BLaER1 treated with 17β-estradiol and CSF1 and Interleukin-3, amounts not matched to agents 10 nM and 100 nM (cell line): Measurements from ENCODE around the gene GJB3.

Experiments
- H3K27ac ChIP-seq, 11 experiments: shearing (Covaris generic); formaldehyde crosslinking; 2 replicates each; pipeline ENCODE4 v1.8.1; 2022
- H3K27me3 ChIP-seq, 11 experiments: shearing (Covaris generic); formaldehyde crosslinking; 2 replicates each; pipeline ENCODE4 v1.8.1; 2022
- H3K36me3 ChIP-seq, 11 experiments: shearing (Covaris generic); formaldehyde crosslinking; 2 replicates each; pipeline ENCODE4 v1.8.1; 2022
- H3K4me1 ChIP-seq, 10 experiments: shearing (Covaris generic); formaldehyde crosslinking; 2 replicates each; pipeline ENCODE4 v1.8.1; 2022
- H3K4me2 ChIP-seq, 11 experiments: shearing (Covaris generic); formaldehyde crosslinking; 2 replicates each; pipeline ENCODE4 v1.8.1; 2022
- H3K4me3 ChIP-seq, 10 experiments: shearing (Covaris generic); formaldehyde crosslinking; 2 replicates each; pipeline ENCODE4 v1.8.1; 2022
- H3K9ac ChIP-seq, 11 experiments: shearing (Covaris generic); formaldehyde crosslinking; 2 replicates each; pipeline ENCODE4 v1.8.1; 2022
- H3K9me3 ChIP-seq, 11 experiments: shearing (Covaris generic); formaldehyde crosslinking; replicated peaks in 1 of 11; 2 replicates each; pipeline ENCODE4 v1.8.1; 2022
- H4K20me1 ChIP-seq, 11 experiments: shearing (Covaris generic); formaldehyde crosslinking; 2 replicates each; pipeline ENCODE4 v1.8.1; 2022
- Cebpa-rat ChIP-seq, 11 experiments: shearing (Covaris generic); IDR thresholded peaks; 2 replicates each; pipeline ENCODE4 v1.8.1; 2022

The GJB3 gene

DNA sequence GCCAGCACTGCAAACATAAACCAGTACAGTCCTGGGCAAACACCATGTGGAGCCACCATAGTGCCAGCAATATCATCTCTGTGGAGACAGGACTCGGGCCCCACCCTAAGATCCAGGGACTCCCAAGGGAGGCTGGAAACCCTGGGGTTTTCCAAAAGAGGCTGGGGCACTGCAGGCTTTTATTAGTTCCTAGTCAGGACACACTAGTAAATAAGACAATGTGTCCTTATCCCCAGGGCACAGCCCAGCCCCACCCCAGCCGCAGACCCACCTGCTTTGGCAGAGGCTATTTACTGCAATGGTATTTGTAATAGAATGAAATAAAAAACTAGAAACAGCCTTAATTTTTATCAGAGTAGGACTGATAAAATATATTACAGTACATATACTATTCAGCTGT is 486 bp upstream of the GJB3 start:
- Histone ChIP-seq H3K4me1 (peaks cover 0 to 19% (median 4%) of the 10 kb centered on the region in 10 experiments; a peak in 8 of 20 replicates), H3K27me3 (peaks cover 40 to 51% (median 45%) of the 10 kb centered on the region in 11 experiments), H3K27ac (no peak overlapping the region), H3K36me3 (no peaks in the 10 kb centered on the region), H3K9me3 (no peaks in the 10 kb centered on the region), H4K20me1 (no peaks in the 10 kb centered on the region; a peak in 1 of 22 replicates), H3K9ac (no peak overlapping the region), H3K4me3 (no peak overlapping the region), H3K4me2 (no peak overlapping the region)
- no peak for TF ChIP-seq Cebpa-rat (IDR thresholded peaks at IDR 0.05)

GRCh38 chr1:34781844-34782391 is 904 bp downstream of the GJB3 start:
- Histone ChIP-seq H3K9ac (no peak overlapping the region), H3K4me1 (peaks cover 0 to 19% (median 4%) of the 10 kb centered on the region in 10 experiments; a peak in 8 of 20 replicates)

GRCh38 chr1:34784751-34785221 is 3.8 kb downstream of the GJB3 start:
- Histone ChIP-seq H3K9ac (no peak overlapping the region), H3K4me3 (no peak overlapping the region), H3K27me3 (peaks cover 36 to 43% (median 38%) of the 10 kb centered on the region in 11 experiments), H3K4me2 (no peak overlapping the region), H3K36me3 (no peaks in the 10 kb centered on the region), H3K4me1 (peaks cover 10 to 31% (median 12%) of the 10 kb centered on the region in 10 experiments; a peak in 16 of 20 replicates), H4K20me1 (no peaks in the 10 kb centered on the region; a peak in 2 of 22 replicates), H3K9me3 (no peaks in the 10 kb centered on the region), H3K27ac (no peak overlapping the region)
- no peak for TF ChIP-seq Cebpa-rat (IDR thresholded peaks at IDR 0.05)

More at GRCh38 chr1:34781844-34782391, 904 bp downstream of the GJB3 start:
- no peaks in the 10 kb centered on the region for H3K36me3 ChIP-seq
- H3K27ac ChIP-seq: no peak overlapping the region
- no peak overlapping the region for H3K4me3 ChIP-seq
- peaks cover 40 to 51% (median 45%) of the 10 kb centered on the region in 11 experiments for H3K27me3 ChIP-seq
- 0 out of 22 replicates have a peak overlapping the region, but pooled peaks of 2 of the 11 experiments have one; percentile 26 to 59 for H3K4me2 ChIP-seq
- H3K9me3 ChIP-seq: no peaks in the 10 kb centered on the region
- H4K20me1 ChIP-seq: no peaks in the 10 kb centered on the region; a peak in 2 of 22 replicates
- TF ChIP-seq Cebpa-rat (IDR thresholded peaks at IDR 0.05): no peak

- Histone ChIP-seq H3K9me3 (peaks cover 0 to 3% (median 0%) of the 10 kb centered on the region in 11 experiments; a peak in 3 of 22 replicates), H3K4me1 (peaks cover 16 to 37% (median 17%) of the 10 kb centered on the region in 10 experiments; a peak in 19 of 20 replicates), H3K27ac (no peak overlapping the region), H4K20me1 (no peaks in the 10 kb centered on the region; a peak in 2 of 22 replicates), H3K27me3 (peaks cover 30 to 37% (median 33%) of the 10 kb centered on the region in 11 experiments), H3K4me2 (0 out of 22 replicates have a peak overlapping the region, but pooled peaks of 1 of the 11 experiments have one; percentile 3), H3K9ac (no peak overlapping the region), H3K4me3 (no peak overlapping the region), H3K36me3 (no peaks in the 10 kb centered on the region)
- no peak for TF ChIP-seq Cebpa-rat (IDR thresholded peaks at IDR 0.05)
Observed at GRCh38 chr1:34785231-34785874, 4.3 kb downstream of the GJB3 start.

- Histone ChIP-seq H4K20me1 (no peaks in the 10 kb centered on the region; a peak in 2 of 22 replicates), H3K9me3 (peaks cover 0 to 7% (median 0%) of the 10 kb centered on the region in 11 experiments; a peak in 3 of 22 replicates), H3K36me3 (no peaks in the 10 kb centered on the region), H3K27me3 (peaks cover 24 to 31% (median 26%) of the 10 kb centered on the region in 11 experiments), H3K9ac (no peak overlapping the region), H3K4me2 (no peak overlapping the region), H3K4me3 (no peak overlapping the region), H3K4me1 (peaks cover 22 to 43% (median 24%) of the 10 kb centered on the region in 10 experiments), H3K27ac (no peak overlapping the region)
- TF ChIP-seq Cebpa-rat (IDR thresholded peaks at IDR 0.05): no peak
Observed at GRCh38 chr1:34785875-34786470, 5.0 kb downstream of the GJB3 start.

- Histone ChIP-seq H3K36me3 (no peaks in the 10 kb centered on the region), H3K27me3 (peaks cover 17 to 23% (median 19%) of the 10 kb centered on the region in 11 experiments), H3K4me2 (no peak overlapping the region), H3K9ac (no peak overlapping the region), H3K27ac (no peak overlapping the region), H3K4me1 (peaks cover 22 to 43% (median 31%) of the 10 kb centered on the region in 10 experiments), H3K9me3 (peaks cover 0 to 7% (median 0%) of the 10 kb centered on the region in 11 experiments; a peak in 3 of 22 replicates), H4K20me1 (no peaks in the 10 kb centered on the region; a peak in 2 of 22 replicates), H3K4me3 (no peak overlapping the region)
- no peak for TF ChIP-seq Cebpa-rat (IDR thresholded peaks at IDR 0.05)
Observed at GRCh38 chr1:34786521-34787325, 5.7 kb downstream of the GJB3 start.

GRCh38 chr1:34787461-34788420 is 6.7 kb downstream of the GJB3 start:
- H4K20me1 ChIP-seq: no peaks in the 10 kb centered on the region; a peak in 2 of 22 replicates
- no peak overlapping the region for H3K27ac ChIP-seq
- H3K36me3 ChIP-seq: no peaks in the 10 kb centered on the region

More at GRCh38 chr1:34787461-34788420, 6.7 kb downstream of the GJB3 start:
- TF ChIP-seq Cebpa-rat (IDR thresholded peaks at IDR 0.05): no peak
- no peak overlapping the region for H3K4me2 ChIP-seq
- no peak overlapping the region for H3K9ac ChIP-seq
- H3K9me3 ChIP-seq: peaks cover 0 to 7% (median 0%) of the 10 kb centered on the region in 11 experiments; a peak in 3 of 22 replicates
- H3K27me3 ChIP-seq: peaks cover 6 to 13% (median 9%) of the 10 kb centered on the region in 11 experiments; a peak in 20 of 22 replicates
- H3K4me3 ChIP-seq: no peak overlapping the region
- H3K4me1 ChIP-seq: peaks cover 31 to 50% (median 41%) of the 10 kb centered on the region in 10 experiments
